HepG2 (cell line): ENCODE measurements around the gene AHSG. TPM values are rescaled to one million over a fixed set of nuclear protein-coding genes. Genes with fewer than 3 reads are reported as not detected.

ENCODE experiments used
- CHD2 ChIP-seq: IDR thresholded peaks from 2 replicates; pipeline ENCODE4 v1.6.1; 2011; ENCODE audit warnings: low read depth, low read length, improper control_type of control experiment
- FOSL2 ChIP-seq: sonication (generic); formaldehyde crosslinking; IDR thresholded peaks from 2 replicates; pipeline ENCODE4 v1.4.0; 2020; ENCODE audit warnings: missing genetic modification reagents
- FOXA3 ChIP-seq: IDR thresholded peaks from 2 replicates; pipeline ENCODE4 v1.6.1; 2016; ENCODE audit warnings: missing genetic modification reagents, missing compliant biosample characterization
- MED1 ChIP-seq: sonication (generic); formaldehyde crosslinking; IDR thresholded peaks from 2 replicates; pipeline ENCODE4 v1.4.0; 2020; ENCODE audit warnings: missing genetic modification reagents
- MEIS2 ChIP-seq: sonication (generic); formaldehyde crosslinking; IDR thresholded peaks from 2 replicates; pipeline ENCODE4 v1.9.0; 2021; ENCODE audit warnings: mild to moderate bottlenecking, missing genetic modification reagents
- MYPOP ChIP-seq: sonication (generic); formaldehyde crosslinking; IDR thresholded peaks from 2 replicates; pipeline ENCODE4 v1.8.1; 2023; ENCODE audit warnings: mild to moderate bottlenecking, moderate library complexity, missing genetic modification reagents
- PREB ChIP-seq: sonication (generic); formaldehyde crosslinking; IDR thresholded peaks from 2 replicates; pipeline ENCODE4 v1.4.0; 2020; ENCODE audit warnings: missing genetic modification reagents
- SNAI1 ChIP-seq: sonication (generic); formaldehyde crosslinking; IDR thresholded peaks from 2 replicates; pipeline ENCODE4 v1.5.0; 2020; ENCODE audit warnings: mild to moderate bottlenecking, missing genetic modification reagents, borderline replicate concordance
- TBL1XR1 ChIP-seq: fragments of 150-350 bp; IDR thresholded peaks from 2 replicates; pipeline ENCODE4 v1.6.1; 2014; ENCODE audit warnings: borderline replicate concordance, low read length; ENCODE audit not compliant: partially characterized antibody
- U2AF1 ChIP-seq: fragments of 200-400 bp; formaldehyde crosslinking; optimal IDR thresholded peaks from 2 replicates; pipeline ENCODE3; 2017; ENCODE audit warnings: mild to moderate bottlenecking, low read depth, low read length
- ZNF264 ChIP-seq: sonication (generic); formaldehyde crosslinking; IDR thresholded peaks from 2 replicates; pipeline ENCODE4 v1.4.0; 2020; ENCODE audit warnings: missing genetic modification reagents
- ZNF326 ChIP-seq: sonication (generic); formaldehyde crosslinking; IDR thresholded peaks from 2 replicates; pipeline ENCODE4 v1.4.0; 2020; ENCODE audit warnings: missing genetic modification reagents, borderline replicate concordance
- ZNF567 ChIP-seq: sonication (generic); formaldehyde crosslinking; IDR thresholded peaks from 2 replicates; pipeline ENCODE4 v1.8.1; 2023; ENCODE audit warnings: mild to moderate bottlenecking, missing genetic modification reagents, borderline replicate concordance
- ZNF800 ChIP-seq: sonication (generic); formaldehyde crosslinking; IDR thresholded peaks from 2 replicates; pipeline ENCODE4 v1.4.0; 2020; ENCODE audit warnings: missing genetic modification reagents
- ZNF891 ChIP-seq: sonication (generic); formaldehyde crosslinking; IDR thresholded peaks from 2 replicates; pipeline ENCODE4 v1.5.0; 2020; ENCODE audit warnings: mild to moderate bottlenecking, missing genetic modification reagents
- polyA plus RNA-seq, 8 experiments: library from polyadenylated mRNA; depleted of rRNA in 3 of 8; stranded (reverse) in 7 of 8; unstranded in 1 of 8; fragments of >200 nt; fragmentation: Illumina TruSeq in 4 of 8; extraction: Trizol in 4 of 8; gene quantifications; 2 replicates each; pipeline versions ENCODE4 v1.2.1 to v1.2.3, GENCODE V29; 2011 to 2016; ENCODE audit warnings: low read depth in 4 of 8, missing spikeins in 1 of 8, mixed read lengths in 1 of 8; ENCODE audit not compliant: insufficient read depth in 1 of 8
- total RNA-seq, 5 experiments: library from RNA; depleted of rRNA; stranded (reverse); fragments of >200 nt; fragmentation: Illumina TruSeq; extraction: Trizol; gene quantifications; 2 replicates each; pipeline ENCODE4 v1.2.3, GENCODE V29; 2016; ENCODE audit warnings: low read depth in 1 of 5
- TF ChIP-seq, protein P1 (sequence below): sonication (generic); formaldehyde crosslinking; IDR thresholded peaks from 2 replicates; pipeline ENCODE4 v1.4.0; 2020; ENCODE audit warnings: missing genetic modification reagents
- TF ChIP-seq, protein P2 (sequence below): sonication (generic); formaldehyde crosslinking; IDR thresholded peaks from 2 replicates; pipeline ENCODE4 v1.5.0; 2020; ENCODE audit warnings: missing genetic modification reagents, mild to moderate bottlenecking, borderline replicate concordance
- TF ChIP-seq, protein P3 (sequence below): sonication (generic); formaldehyde crosslinking; IDR thresholded peaks from 2 replicates; pipeline ENCODE4 v1.4.0; 2020; ENCODE audit warnings: missing genetic modification reagents, borderline replicate concordance

Gene AHSG
- total and polyA plus RNA-seq, 2 of the 13 experiments (the other 11 are each of a cell fraction or from before 2014, with no cell fraction given): 2,043 to 19,152 TPM

DNA sequence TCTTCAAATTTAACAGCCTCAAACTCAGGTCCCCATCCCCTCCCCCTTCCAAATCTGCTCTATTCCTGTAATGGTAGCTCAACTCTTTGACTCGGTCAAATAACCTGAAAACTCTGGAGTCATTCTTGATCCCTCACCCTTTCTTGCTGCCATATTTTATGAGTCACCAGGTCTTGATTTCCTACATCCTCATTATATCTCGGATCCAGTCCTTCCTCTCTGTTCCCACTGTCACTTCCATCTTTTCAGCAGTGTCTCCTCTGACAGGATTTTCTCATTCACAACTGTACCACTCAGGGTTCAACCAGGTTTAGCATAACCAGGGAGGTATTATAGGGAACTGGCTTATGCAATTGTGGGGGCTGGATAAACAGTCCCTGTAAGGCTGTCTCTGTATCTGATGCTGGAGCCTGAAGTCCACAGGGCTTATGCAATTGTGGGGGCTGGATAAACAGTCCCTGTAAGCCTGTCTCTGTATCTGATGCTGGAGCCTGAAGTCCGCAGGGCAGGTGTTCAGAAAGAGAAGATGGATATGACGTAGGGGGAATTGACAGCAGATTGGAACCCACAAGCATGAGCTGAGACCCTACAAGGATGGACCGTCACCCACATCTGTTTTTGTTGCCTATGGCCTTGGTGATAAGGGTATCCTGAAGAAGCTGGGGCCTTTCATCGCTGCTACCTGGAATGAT, 18.2 kb downstream of the AHSG start (continued):
- TF ChIP-seq MEIS2 (peak; percentile 51; the same call in 1 of the 2 replicates), FOSL2 (peak; percentile 64), TBL1XR1 (peak; percentile 91), ZNF326 (CRISPR knock-in tag) (no peak), ZNF800 (CRISPR knock-in tag) (no peak), PREB (no peak), ZNF567 (CRISPR knock-in tag) (peak; percentile 83; the same call in 1 of the 2 replicates), CHD2 (no peak), SNAI1 (CRISPR knock-in tag) (0 out of 2 replicates have a peak, but pooled peaks have one; percentile 22), ZNF264 (CRISPR knock-in tag) (peak; percentile 88), FOXA3 (peak; percentile 89), MED1 (CRISPR knock-in tag) (peak; percentile 87), MYPOP (CRISPR knock-in tag) (peak; percentile 87; the same call in 1 of the 2 replicates), ZNF891 (CRISPR knock-in tag) (no peak; the same call in 1 of the 2 replicates), U2AF1 (no peak)
- TF ChIP-seq, protein P1, sequence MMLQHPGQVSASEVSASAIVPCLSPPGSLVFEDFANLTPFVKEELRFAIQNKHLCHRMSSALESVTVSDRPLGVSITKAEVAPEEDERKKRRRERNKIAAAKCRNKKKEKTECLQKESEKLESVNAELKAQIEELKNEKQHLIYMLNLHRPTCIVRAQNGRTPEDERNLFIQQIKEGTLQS (CRISPR knock-in tag): 0 out of 2 replicates have a peak, but pooled peaks have one; percentile 54
- TF ChIP-seq, protein P2, sequence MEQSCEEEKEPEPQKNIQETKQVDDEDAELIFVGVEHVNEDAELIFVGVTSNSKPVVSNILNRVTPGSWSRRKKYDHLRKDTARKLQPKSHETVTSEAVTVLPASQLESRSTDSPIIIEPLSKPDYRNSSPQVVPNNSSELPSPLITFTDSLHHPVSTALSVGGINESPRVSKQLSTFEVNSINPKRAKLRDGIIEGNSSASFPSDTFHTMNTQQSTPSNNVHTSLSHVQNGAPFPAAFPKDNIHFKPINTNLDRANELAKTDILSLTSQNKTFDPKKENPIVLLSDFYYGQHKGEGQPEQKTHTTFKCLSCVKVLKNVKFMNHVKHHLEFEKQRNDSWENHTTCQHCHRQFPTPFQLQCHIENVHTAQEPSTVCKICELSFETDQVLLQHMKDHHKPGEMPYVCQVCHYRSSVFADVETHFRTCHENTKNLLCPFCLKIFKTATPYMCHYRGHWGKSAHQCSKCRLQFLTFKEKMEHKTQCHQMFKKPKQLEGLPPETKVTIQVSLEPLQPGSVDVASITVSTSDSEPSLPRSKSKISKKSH (CRISPR knock-in tag): no peak
- TF ChIP-seq, protein P3, sequence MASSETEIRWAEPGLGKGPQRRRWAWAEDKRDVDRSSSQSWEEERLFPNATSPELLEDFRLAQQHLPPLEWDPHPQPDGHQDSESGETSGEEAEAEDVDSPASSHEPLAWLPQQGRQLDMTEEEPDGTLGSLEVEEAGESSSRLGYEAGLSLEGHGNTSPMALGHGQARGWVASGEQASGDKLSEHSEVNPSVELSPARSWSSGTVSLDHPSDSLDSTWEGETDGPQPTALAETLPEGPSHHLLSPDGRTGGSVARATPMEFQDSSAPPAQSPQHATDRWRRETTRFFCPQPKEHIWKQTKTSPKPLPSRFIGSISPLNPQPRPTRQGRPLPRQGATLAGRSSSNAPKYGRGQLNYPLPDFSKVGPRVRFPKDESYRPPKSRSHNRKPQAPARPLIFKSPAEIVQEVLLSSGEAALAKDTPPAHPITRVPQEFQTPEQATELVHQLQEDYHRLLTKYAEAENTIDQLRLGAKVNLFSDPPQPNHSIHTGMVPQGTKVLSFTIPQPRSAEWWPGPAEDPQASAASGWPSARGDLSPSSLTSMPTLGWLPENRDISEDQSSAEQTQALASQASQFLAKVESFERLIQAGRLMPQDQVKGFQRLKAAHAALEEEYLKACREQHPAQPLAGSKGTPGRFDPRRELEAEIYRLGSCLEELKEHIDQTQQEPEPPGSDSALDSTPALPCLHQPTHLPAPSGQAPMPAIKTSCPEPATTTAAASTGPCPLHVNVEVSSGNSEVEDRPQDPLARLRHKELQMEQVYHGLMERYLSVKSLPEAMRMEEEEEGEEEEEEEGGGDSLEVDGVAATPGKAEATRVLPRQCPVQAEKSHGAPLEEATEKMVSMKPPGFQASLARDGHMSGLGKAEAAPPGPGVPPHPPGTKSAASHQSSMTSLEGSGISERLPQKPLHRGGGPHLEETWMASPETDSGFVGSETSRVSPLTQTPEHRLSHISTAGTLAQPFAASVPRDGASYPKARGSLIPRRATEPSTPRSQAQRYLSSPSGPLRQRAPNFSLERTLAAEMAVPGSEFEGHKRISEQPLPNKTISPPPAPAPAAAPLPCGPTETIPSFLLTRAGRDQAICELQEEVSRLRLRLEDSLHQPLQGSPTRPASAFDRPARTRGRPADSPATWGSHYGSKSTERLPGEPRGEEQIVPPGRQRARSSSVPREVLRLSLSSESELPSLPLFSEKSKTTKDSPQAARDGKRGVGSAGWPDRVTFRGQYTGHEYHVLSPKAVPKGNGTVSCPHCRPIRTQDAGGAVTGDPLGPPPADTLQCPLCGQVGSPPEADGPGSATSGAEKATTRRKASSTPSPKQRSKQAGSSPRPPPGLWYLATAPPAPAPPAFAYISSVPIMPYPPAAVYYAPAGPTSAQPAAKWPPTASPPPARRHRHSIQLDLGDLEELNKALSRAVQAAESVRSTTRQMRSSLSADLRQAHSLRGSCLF (CRISPR knock-in tag): no peak
